ENCODE results near the gene SNAPC5.

SNAPC5 gene

GRCh38 chr15:66452971-66453580, 44.5 kb downstream of the SNAPC5 start:
- no peak for DNase-seq

DNA sequence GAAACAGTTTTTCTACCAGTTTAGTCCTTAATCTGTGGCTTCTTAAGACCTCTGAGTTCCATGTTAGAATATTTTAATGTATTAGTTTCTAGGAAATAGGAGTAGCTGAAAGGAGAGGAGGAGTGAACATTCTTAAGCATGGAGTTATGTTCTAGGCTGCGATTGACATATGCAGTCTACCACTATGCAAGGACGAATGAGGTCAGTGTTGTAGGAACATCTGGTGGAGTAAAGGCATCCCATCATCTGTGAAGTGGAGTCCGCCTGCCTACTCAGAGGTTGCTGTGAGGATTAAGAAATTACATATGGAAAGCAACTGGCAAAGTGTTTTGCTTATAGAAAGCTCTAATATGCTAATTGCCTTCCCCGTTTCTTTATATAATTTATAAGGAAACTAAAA, 45.1 kb downstream of the SNAPC5 start:
- DNase-seq: no peak

Data from activated CD4-positive, alpha-beta T cell treated with anti-CD3 and anti-CD28 coated beads, Interleukin-2, Interleukin-6, amounts not matched to agents 100 ng/mL and 50 ng/mL, durations not matched to agents 16 hours and 8 hours (primary cell).